HG03175 (cell line): ENCODE results near the gene GRK6.

Source experiments
- ATAC-seq: cut with Tn5 transposase; IDR thresholded peaks from one replicate; pipeline ENCODE4 v1.9.1; 2021; ENCODE audit warnings: mild to moderate bottlenecking, moderate library complexity; ENCODE audit not compliant: unreplicated experiment

GRK6 gene

GRCh38 chr5:177439518-177440053 lies 13.1 kb downstream of the GRK6 start:
- ATAC-seq, result no peak

- no peak for ATAC-seq
Measured at GRCh38 chr5:177440211-177440989, 13.9 kb downstream of the GRK6 start.

- ATAC-seq, result no peak
Measured at GRCh38 chr5:177440990-177441780, 14.7 kb downstream of the GRK6 start.

- no peak for ATAC-seq
Measured at GRCh38 chr5:177442066-177442826, 15.8 kb downstream of the GRK6 start.

- no peak for ATAC-seq
Measured at GRCh38 chr5:177443144-177443983, 16.9 kb downstream of the GRK6 start.

- ATAC-seq, result no peak
Measured at GRCh38 chr5:177444106-177445051, 17.9 kb downstream of the GRK6 start.

- no peak for ATAC-seq
Measured at GRCh38 chr5:177445052-177445916, 18.8 kb downstream of the GRK6 start.

GRCh38 chr5:177445917-177446199 lies 19.4 kb downstream of the GRK6 start:
- ATAC-seq, result no peak

GRCh38 chr5:177446200-177447065 lies 20.0 kb downstream of the GRK6 start, which contains the start of gene PRR7:
PRR7 (plus strand) TSS chr5:177446814; CDS start chr5:177455068, 8,254 bp downstream.
- peak; percentile 50 for ATAC-seq

GRCh38 chr5:177447066-177447610 lies 20.7 kb downstream of the GRK6 start:
- ATAC-seq, result peak; percentile 39

- no peak for ATAC-seq
Measured at GRCh38 chr5:177447611-177448243, 21.3 kb downstream of the GRK6 start.

- ATAC-seq, result no peak
Measured at GRCh38 chr5:177448244-177448950, 21.9 kb downstream of the GRK6 start.

GRCh38 chr5:177449140-177450061 lies 22.9 kb downstream of the GRK6 start:
- no peak for ATAC-seq

GRCh38 chr5:177450667-177451424 lies 24.4 kb downstream of the GRK6 start:
- no peak for ATAC-seq
